Measurements from ENCODE around the gene RBMS2. TPM values are rescaled to one million over a fixed set of nuclear protein-coding genes. Genes with fewer than 3 reads are reported as not detected.
"Not testable (repeated sequence)": the region's sequence is repeated elsewhere in the genome, so short reads cannot be mapped to it uniquely, and the experiment has no call there.

The RBMS2 gene
- total RNA-seq, result 6.6 TPM

- peak; percentile 54 for DNase-seq (ENCODE audit: low spot score)
- peak; percentile 90 for ATAC-seq
Observed at GRCh38 chr12:56521590-56522371, at the start of gene RBMS2. RBMS2 (plus strand) TSS chr12:56521820; CDS start chr12:56522024, 204 bp downstream.

- DNase-seq (ENCODE audit: low spot score) (no peak), ATAC-seq (no peak)
Observed at GRCh38 chr12:56474389-56474788, 47.2 kb upstream of the RBMS2 start.

GRCh38 chr12:56476143-56476542 lies 45.5 kb upstream of the RBMS2 start:
- ATAC-seq (no peak), DNase-seq (ENCODE audit: low spot score) (no peak)

- peak; percentile 99 for DNase-seq (ENCODE audit: low spot score)
- peak; percentile 79 for ATAC-seq
Observed at GRCh38 chr12:56476972-56477432, 44.6 kb upstream of the RBMS2 start.

- DNase-seq (ENCODE audit: low spot score) (no peak), ATAC-seq (peak; percentile 1)
Observed at GRCh38 chr12:56477521-56478225, 43.9 kb upstream of the RBMS2 start.

- ATAC-seq, result peak; percentile 24
- DNase-seq (ENCODE audit: low spot score), result peak; percentile 68
Observed at GRCh38 chr12:56479625-56480024, 42.0 kb upstream of the RBMS2 start.

- ATAC-seq, result no peak
- no peak for DNase-seq (ENCODE audit: low spot score)
Observed at GRCh38 chr12:56484566-56484965, 37.1 kb upstream of the RBMS2 start.

- DNase-seq (ENCODE audit: low spot score) (no peak), ATAC-seq (peak; percentile 12)
Observed at GRCh38 chr12:56486694-56487093, 34.9 kb upstream of the RBMS2 start.

- peak; percentile 60 for ATAC-seq
- DNase-seq (ENCODE audit: low spot score), result peak; percentile 83
Observed at GRCh38 chr12:56487448-56488040, 34.1 kb upstream of the RBMS2 start.

GRCh38 chr12:56488041-56488955 lies 33.3 kb upstream of the RBMS2 start, which contains the start of gene GLS2:
GLS2 (minus strand) TSS chr12:56488161; CDS start chr12:56488118, 43 bp downstream.
- DNase-seq (ENCODE audit: low spot score) (peak; percentile 92), ATAC-seq (peak; percentile 84)

GRCh38 chr12:56490360-56490759 lies 31.3 kb upstream of the RBMS2 start:
- ATAC-seq, result no peak
- no peak for DNase-seq (ENCODE audit: low spot score)

GRCh38 chr12:56493409-56494105 lies 28.1 kb upstream of the RBMS2 start:
- not testable (repeated sequence) for DNase-seq (ENCODE audit: low spot score); ATAC-seq

- not testable (repeated sequence) for ATAC-seq; DNase-seq (ENCODE audit: low spot score)
Observed at GRCh38 chr12:56494106-56494415, 27.6 kb upstream of the RBMS2 start.

- ATAC-seq; DNase-seq (ENCODE audit: low spot score): not testable (repeated sequence)
Observed at GRCh38 chr12:56494481-56494880, 27.1 kb upstream of the RBMS2 start.

- not testable (repeated sequence) for ATAC-seq
- peak; percentile 70 for DNase-seq (ENCODE audit: low spot score)
Observed at GRCh38 chr12:56496704-56497103, 24.9 kb upstream of the RBMS2 start.

- ATAC-seq, result peak; percentile 79
- not testable (repeated sequence) for DNase-seq (ENCODE audit: low spot score)
Observed at GRCh38 chr12:56498126-56498902, 23.3 kb upstream of the RBMS2 start.

- ATAC-seq; DNase-seq (ENCODE audit: low spot score): not testable (repeated sequence)
Observed at GRCh38 chr12:56499452-56499851, 22.2 kb upstream of the RBMS2 start.

GRCh38 chr12:56499879-56500278 lies 21.7 kb upstream of the RBMS2 start:
- not testable (repeated sequence) for DNase-seq (ENCODE audit: low spot score); ATAC-seq

- DNase-seq (ENCODE audit: low spot score), result no peak
Observed at GRCh38 chr12:56510786-56511185, 10.8 kb upstream of the RBMS2 start.

More at GRCh38 chr12:56510786-56511185, 10.8 kb upstream of the RBMS2 start:
- ATAC-seq, result no peak

All from left lobe of liver (tissue), 2 donors.